Tibial nerve (tissue), 4 donors: Measurements from ENCODE around the gene TGM4.

Source experiments
- CTCF ChIP-seq, 5 experiments: fragments of 200-600 bp in 3 of 5; fragments of 450-650 bp in 2 of 5; sonication (generic) in 3 of 5; IDR thresholded peaks; one replicate each; pipeline ENCODE4 v1.5.1; 2016 to 2019; ENCODE audit warnings: antibody characterized with exemption in 5 of 5, mild to moderate bottlenecking in 3 of 5, moderate library complexity in 2 of 5
- EP300 ChIP-seq, 2 donors: sonication (generic); formaldehyde crosslinking; IDR thresholded peaks; one replicate each; pipeline ENCODE4 v1.6.1; 2017; ENCODE audit warnings: antibody characterized with exemption in 2 of 2, mild to moderate bottlenecking in 1 of 2
- POLR2A ChIP-seq, 2 donors: fragments of 450-650 bp; IDR thresholded peaks; one replicate each; pipeline ENCODE4 v1.6.1; 2017; ENCODE audit warnings: antibody characterized with exemption in 2 of 2, mild to moderate bottlenecking in 2 of 2, moderate library complexity in 2 of 2

GRCh38 chr3:44833394-44833793, 41.0 kb upstream of the TGM4 start:
- TF ChIP-seq EP300 (IDR thresholded peaks at IDR 0.05): no peak
- no peak for TF ChIP-seq CTCF (IDR thresholded peaks at IDR 0.05)
- TF ChIP-seq POLR2A (IDR thresholded peaks at IDR 0.05): no peak
